Activated CD4-positive, alpha-beta T cell treated with anti-CD3 and anti-CD28 coated beads, Interleukin-2, amount 50 U/mL, for 1 hour (primary cell): Measurements from ENCODE around the gene EMSY.
A peak's percentile ranks its signal among the peaks of the same experiment; 100 is the strongest.
"Not testable (repeated sequence)": the region's sequence is repeated elsewhere in the genome, so short reads cannot be mapped to it uniquely, and the experiment has no call there.

Experiments
- DNase-seq: peaks from one replicate; pipeline ENCODE4 v3.0.0-alpha.2; 2020

Gene EMSY

DNA sequence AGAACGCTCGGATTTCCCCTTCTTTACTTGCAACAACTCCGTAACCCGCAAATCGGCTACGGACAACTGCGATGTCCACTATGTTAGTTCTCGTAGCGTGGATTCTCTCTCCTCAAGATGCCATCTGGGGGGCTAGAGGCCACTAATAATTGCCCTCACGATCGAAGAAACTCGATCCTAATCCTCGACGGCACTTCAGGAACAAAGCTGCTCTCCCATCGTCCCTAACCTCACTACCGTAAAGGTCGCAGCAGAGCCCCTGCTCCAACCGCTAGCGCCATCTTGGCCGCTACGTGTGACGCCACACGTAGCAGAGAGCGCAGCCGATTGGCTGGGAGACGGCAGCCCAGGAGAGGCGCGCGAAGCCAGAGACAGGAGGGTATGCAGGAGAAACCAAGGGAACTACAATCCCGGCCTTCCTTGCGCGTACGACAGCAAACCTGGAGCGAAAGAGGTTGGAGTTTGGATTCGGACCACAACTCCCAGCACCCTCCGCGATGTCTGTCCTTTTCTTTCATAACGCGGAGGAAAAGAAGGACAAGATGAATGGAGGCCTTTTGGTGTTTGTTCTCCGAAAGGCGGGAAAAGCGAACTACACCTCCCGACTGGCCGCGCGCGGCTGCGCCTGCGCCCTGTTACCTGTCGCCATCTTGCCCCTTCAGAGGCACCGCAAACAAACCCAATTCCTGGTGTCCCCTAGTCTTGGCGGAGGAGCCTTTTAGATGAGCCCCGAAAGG, at the start of gene EMSY:
Gene EMSY, plus strand, starts transcription at position 635 of the 737 bp plus-strand sequence. CDS start 1,921 bp downstream, outside the sequence.
- DNase-seq, result peak; percentile 86

DNA sequence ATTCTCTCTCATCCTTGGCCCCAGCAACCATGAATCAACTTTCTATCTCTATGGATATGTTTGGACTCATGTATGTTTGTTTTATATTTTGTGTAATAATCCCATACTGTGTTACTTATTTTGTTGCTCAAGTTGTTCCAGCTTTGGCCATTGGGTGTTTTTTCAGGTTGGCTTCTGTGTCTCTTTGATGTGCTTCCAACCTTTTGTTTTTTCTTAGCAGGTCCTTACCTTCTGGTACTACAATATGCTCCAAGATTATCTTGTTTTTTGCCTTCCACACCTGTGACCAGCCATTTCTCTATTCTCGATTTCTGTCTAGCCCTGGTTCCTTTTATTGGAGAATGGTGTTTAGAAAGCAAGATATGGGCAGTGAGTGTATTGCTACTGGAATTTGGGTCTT, 49.5 kb upstream of the EMSY start:
- DNase-seq, result no peak

DNA sequence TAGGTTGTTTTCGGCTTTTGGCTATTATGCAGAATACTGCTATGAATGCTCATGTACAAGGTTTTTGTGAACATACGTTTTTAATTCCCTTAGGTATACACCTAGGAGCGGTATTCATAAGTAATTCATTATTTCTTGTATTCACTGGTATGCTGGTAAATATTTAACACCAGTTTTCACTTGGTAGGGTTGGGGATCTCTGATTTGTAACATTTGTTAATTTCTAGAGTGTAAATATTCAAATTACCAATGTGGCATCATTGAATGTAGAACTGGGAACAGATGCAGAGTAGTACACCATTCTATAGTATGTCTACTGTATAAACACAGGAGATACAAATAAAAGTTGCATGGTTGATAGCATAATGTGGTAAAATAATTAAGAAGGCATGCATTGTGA, 47.4 kb upstream of the EMSY start:
- no peak for DNase-seq

GRCh38 chr11:76400967-76401366, 43.9 kb upstream of the EMSY start:
- DNase-seq, result no peak

DNA sequence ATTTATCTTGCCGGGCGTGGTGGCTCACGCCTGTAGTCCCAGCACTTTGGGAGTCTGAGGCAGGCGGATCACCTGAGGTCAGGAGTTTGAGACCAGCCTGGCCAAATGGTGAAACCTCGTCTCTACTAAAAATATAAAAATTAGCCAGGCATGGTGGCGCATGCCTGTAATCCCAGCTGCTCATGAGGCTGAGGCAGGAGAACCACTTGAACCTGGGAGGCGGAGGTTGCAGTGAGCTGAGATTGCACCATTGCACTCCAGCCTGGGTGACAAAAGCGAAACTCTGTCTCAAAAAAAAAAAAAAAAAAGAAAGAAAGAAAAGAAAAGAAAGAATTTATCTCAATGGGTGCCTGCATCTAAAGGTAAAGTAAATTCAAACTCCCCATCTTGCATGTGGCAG, 43.3 kb upstream of the EMSY start:
- not testable (repeated sequence) for DNase-seq

- DNase-seq, result no peak
These were observed 38.5 kb upstream of the EMSY start for GRCh38 chr11:76406359-76406758.

GRCh38 chr11:76408171-76408965, 36.5 kb upstream of the EMSY start:
- DNase-seq, result no peak

- DNase-seq, result no peak
These were observed 33.9 kb upstream of the EMSY start for GRCh38 chr11:76410851-76411357.

- DNase-seq, result no peak
These were observed 29.7 kb upstream of the EMSY start for GRCh38 chr11:76415073-76415472.

DNA sequence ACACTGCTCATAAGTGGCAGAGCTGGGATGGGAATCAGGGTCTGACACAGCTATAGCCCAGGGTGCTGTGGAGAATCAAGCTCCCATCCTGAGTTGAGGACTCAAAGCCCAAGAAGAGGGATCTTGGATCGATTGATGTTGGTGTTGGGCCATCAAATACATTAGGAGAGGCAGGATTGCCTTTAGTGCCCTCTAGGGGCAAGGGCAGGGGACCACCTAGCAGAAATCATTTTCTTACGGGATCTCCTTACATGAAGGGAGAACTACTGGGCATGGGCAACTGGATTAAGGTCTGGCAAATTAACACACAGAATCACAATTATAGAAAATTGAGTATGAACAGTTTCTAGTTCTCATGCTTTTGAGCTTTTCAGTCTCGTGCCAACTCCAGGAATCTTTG, 24.9 kb upstream of the EMSY start:
- DNase-seq, result no peak

DNA sequence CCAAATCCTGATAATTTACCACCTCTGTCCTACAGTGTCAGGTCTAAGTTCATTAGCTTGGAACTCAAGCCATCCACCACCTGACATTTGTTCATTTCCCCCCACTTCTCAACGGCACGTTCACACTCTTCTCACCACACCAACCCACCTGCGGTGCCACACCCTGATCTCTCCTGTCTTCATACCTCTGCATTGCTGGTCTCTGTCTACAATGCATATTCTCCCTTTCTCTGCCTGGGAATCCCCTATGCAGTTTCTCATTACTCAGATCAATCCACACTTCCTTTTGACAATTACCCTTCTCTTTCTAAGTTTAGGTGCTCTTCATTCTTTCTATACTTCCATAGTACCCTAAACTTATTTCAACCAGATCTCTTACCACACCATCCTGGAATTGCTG, 20.4 kb upstream of the EMSY start:
- DNase-seq, result no peak

- no peak for DNase-seq
These were observed 19.9 kb upstream of the EMSY start for GRCh38 chr11:76424891-76425290.

DNA sequence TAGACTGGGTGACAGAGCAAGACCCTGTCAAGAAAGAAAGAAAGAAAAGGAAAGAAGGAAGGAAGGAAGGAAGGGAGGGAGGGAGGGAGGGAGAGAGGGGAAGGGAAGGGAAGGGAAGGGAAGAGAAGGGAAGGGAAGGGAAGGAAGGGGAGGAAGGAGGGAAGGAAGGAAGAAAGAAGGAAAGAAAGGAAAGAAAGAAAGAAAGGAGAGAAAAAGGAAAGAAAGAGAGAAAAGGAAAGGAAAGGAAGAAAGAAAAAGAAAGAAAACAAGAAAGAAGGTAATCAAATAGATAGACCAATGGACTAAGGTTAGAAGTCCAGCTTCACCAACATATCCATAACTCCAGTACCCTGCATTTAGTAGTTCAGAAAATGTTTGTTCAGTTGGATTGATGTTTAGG, 18.2 kb upstream of the EMSY start:
- DNase-seq, result no peak

GRCh38 chr11:76436020-76436419, 8.8 kb upstream of the EMSY start:
- no peak for DNase-seq

DNA sequence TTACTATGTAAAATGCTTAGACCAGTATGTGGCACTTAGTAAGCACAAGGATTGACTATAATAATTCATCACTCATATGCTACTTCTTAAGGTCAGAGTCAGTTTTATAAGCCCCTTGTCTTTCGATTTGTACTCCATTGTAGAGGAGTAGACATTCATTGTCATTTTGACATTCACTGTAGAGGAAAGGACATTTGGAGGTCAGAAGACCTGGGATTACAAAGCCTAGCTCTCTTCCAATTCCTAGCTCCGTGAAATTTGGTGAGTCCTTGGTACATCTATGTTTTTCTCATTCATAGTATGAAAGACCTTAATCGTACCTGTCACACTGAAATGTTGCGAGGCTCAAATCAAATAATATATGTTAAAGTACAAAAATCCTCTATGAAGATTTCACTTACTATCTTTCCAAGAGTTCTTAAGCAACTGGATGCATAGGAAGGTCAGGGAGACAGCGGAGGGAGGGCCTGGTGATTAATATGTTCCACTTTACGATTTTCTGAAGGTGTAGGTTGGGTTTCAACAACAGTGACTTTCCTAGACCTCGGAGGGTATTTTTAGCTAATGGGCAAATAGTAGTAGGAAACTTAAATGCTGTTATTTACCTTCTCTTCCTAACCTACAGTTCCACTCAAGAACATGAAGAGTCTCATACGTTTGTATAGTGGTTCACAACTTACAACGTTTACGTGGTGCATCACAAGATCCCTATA, 1.4 kb upstream of the EMSY start:
- DNase-seq, result no peak

- DNase-seq, result no peak
These were observed 794 bp upstream of the EMSY start for GRCh38 chr11:76444065-76444383.

GRCh38 chr11:76445121-76446084, 585 bp downstream of the EMSY start:
- peak; percentile 35 for DNase-seq

DNA sequence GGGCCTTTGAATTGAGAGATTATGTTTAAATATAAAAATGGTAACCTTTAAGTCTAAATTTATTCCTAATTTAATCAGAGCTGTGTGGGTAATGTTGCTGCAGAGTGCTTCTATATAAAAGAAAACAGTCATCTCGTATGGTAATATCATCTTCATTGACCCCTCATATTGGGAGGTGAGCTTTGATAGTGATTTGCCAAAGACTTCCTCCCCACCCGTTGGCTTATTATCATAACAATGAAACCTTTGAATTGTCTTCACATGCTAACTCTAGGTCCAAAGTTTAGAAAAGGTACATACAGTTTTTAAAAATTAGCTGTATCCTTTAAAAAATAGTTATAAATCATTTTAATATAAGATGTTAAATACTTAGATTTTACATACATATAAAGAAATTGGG, 3.7 kb downstream of the EMSY start:
- no peak for DNase-seq

- DNase-seq, result no peak
These were observed 8.4 kb downstream of the EMSY start for GRCh38 chr11:76453248-76453647.

DNA sequence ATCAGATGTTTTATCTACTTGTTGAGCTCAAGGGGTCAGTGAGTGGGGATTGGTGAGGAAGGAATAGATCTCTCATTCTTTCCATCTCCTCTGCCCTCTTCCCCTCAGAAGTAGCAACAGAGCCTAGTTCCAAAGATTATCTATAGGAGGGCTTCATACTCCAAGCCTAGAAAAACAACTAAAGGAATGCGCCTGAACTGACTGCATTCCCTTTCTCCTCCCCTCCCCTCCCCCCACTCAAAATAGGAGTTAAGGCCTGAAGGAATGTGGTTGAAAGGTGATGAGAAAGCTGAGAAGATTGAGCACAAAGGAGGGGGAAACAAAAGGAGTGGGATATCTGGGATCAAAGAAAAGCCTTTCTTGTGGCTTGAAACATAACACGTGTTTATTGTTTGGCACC, 10.5 kb downstream of the EMSY start:
- DNase-seq, result no peak

DNA sequence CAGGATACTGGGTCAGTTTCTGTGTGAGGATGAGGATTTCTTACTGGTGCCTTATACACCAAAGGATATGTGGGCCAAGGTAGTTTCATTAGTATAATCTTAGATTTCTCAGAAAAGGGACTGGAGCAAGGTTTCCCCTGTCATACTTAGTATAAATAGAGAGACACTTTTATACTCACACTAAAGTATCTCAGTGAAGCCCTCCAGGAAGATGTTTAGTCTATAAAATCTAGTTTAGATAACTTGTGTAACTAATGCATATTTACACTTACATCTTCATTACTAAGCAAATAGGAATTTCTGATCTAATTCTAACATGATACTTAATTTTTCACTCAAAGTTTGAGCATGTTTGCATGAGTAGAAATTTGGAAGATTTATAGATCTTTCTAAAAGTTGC, 11.1 kb downstream of the EMSY start:
- no peak for DNase-seq

- DNase-seq, result no peak
These were observed 11.8 kb downstream of the EMSY start for GRCh38 chr11:76456571-76456970.

DNA sequence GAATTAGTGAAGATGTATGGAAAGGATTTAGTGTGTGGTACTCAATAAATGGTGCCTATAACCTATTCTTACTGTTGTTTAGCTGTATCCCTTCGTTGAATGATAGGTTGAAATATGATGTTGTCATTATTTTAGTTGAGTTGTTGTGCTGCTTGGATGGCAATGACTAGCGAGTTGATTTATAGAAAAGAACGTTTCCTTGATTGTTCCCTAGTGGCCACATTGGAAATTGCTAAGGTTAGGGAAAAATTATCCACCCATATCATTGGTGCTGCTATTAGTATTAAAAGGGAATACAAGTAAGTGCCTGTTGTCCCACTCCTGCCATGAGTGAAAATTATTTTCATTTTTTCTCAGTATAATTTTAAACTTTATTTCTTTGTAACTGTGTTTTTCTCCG, 14.5 kb downstream of the EMSY start:
- no peak for DNase-seq
